Measurements from ENCODE around the gene ELP5. TPM values are rescaled to one million over a fixed set of nuclear protein-coding genes. Genes with fewer than 3 reads are reported as not detected.
A peak's percentile ranks its signal among the peaks of the same experiment; 100 is the strongest.

The ELP5 gene
- total RNA-seq, 1 experiment from 2014 or later = 25.5 TPM

GRCh38 chr17:7262935-7263800 is 11.2 kb downstream of the ELP5 start:
- no peak for DNase-seq (ENCODE audit: low read depth)
- in situ Hi-C loops (cut with HindIII; ENCODE audit: low pct_unique_long_range_greater_than_20kb, low sequenced_read_pairs) = no loop called here

GRCh38 chr17:7263801-7264078 is 11.7 kb downstream of the ELP5 start:
- no peak for DNase-seq (ENCODE audit: low read depth)
- in situ Hi-C loops (cut with HindIII; ENCODE audit: low pct_unique_long_range_greater_than_20kb, low sequenced_read_pairs) = no loop called here

DNA sequence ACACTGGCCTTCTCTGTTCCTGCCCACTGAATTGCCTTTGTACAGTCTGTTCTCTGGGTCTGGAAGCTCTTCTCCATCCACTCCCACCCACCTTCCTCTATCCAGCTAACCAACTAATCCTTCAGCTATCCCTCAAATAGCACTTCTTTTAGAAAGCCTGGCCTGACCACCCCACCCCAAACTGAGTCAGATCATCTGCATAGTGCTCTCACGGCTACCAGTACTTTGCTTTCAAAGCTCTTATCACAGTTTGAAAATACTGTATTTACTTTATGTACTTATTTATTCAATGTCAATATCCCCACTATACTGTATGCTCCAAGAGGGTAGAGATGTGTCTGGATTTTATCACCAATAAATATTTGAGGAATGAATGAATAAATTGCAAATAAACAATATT is 14.8 kb downstream of the ELP5 start:
- no peak for DNase-seq (ENCODE audit: low read depth)

GRCh38 chr17:7279448-7279847 is 27.4 kb downstream of the ELP5 start:
- in situ Hi-C loops (cut with HindIII; ENCODE audit: low pct_unique_long_range_greater_than_20kb, low sequenced_read_pairs) = no loop called here
- no peak for DNase-seq (ENCODE audit: low read depth)

More for the DNA sequence above, 14.8 kb downstream of the ELP5 start:
- in situ Hi-C loops (cut with HindIII; ENCODE audit: low pct_unique_long_range_greater_than_20kb, low sequenced_read_pairs) = no loop called here

DNA sequence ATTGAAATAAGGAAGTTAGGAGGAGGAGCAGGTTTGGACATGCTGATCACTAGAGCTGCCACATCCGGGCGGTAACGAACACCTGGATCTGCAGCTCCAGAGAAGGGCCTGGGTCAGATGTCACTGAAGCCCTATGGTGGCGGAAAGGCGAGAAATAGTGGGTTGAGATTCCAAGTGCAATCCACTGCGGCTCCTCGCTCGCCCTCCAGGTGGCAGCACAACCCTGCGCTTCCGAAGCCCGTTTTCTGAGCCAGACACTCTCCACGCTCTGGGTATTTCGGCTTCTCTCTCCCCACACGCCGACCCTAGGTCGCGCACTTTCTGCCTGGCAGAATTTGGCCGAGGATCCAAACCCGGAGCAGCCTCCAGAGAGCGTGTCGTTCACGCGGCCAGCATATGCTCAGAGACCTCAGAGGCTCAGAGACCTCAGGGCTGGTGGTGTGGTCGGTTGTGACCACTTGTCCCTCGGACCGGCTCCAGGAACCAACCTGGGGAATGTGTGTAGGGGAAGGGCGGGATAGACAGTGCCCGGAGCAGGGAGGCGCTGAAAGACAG is 28.6 kb downstream of the ELP5 start:
- in situ Hi-C loops (cut with HindIII; ENCODE audit: low pct_unique_long_range_greater_than_20kb, low sequenced_read_pairs) = no loop called here
- peak; percentile 73 for DNase-seq (ENCODE audit: low read depth)

- in situ Hi-C loops (cut with HindIII; ENCODE audit: low pct_unique_long_range_greater_than_20kb, low sequenced_read_pairs) = no loop called here
- DNase-seq (ENCODE audit: low read depth) = peak; percentile 95
Observed at GRCh38 chr17:7281074-7281952, 29.3 kb downstream of the ELP5 start, which contains the start of gene SLC2A4. SLC2A4 (plus strand) TSS chr17:7281718; CDS start chr17:7281935, 217 bp downstream.

DNA sequence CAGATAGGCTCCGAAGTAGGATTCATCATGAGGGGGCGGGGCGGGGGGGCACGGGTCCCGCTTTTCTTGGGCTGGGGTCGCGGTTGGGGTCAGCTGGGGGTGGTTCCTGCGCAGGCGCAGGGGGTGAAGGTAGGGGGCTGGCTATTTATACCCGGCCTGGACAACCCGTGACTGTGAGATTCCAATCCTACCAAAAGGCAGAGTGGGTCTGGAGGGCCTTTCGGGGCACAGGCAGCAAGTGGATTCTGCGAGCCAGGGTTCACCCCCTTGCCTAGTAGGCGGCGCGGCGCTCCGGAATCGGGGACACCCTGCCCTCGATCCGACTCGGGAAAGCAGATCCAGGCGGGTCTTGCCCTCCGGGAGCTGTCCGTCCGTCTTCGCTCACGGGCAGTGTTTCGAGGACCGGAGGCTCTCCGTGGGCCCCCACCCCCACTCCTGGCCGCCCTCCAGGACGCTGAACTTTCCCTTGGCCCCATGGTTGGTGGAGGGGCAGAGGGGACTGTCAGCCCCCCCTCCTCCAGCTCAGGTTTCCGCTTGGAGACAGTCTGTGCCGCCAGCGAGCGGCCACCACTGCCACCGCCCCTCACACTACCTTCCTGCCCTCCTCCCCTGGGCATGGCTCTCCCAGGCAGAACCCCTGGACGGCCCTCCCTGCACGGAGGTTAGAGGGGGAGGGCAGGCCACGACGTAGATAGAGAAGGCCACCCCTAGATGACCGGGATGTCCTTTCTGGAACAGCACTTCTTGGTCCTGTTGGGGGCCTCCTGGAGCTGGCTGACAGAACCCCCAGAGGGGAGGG is 30.1 kb downstream of the ELP5 start:
- no peak for DNase-seq (ENCODE audit: low read depth)
- in situ Hi-C loops (cut with HindIII; ENCODE audit: low pct_unique_long_range_greater_than_20kb, low sequenced_read_pairs) = no loop called here

DNA sequence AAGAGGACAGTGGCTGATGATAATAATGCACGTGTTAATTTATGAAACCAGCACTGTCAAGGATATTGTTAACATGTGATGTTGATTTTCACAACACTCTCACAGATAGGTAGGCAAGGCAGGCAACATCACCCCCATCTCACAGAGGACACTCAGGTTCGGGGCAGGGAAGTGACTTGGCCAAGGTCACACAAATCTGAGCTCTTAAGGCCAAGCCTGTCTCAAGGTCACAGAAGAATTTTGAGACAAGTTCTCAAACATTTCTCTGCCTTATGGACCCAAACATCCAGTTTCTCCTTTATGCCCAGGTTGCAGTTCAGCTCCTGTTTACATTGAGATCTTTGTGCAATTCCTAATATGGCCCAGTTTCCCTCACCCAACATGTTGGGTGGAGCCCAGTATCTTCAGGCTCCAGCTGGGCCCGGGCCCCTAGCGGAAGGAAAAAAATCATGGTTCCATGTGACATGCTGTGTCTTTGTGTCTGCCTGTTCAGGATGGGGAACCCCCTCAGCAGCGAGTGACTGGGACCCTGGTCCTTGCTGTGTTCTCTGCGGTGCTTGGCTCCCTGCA is 30.8 kb downstream of the ELP5 start:
- no peak for DNase-seq (ENCODE audit: low read depth)
- in situ Hi-C loops (cut with HindIII; ENCODE audit: low pct_unique_long_range_greater_than_20kb, low sequenced_read_pairs) = no loop called here

- in situ Hi-C loops (cut with HindIII; ENCODE audit: low pct_unique_long_range_greater_than_20kb, low sequenced_read_pairs) = no loop called here
Observed at GRCh38 chr17:7283471-7284216, 31.6 kb downstream of the ELP5 start.

GRCh38 chr17:7284911-7285310 is 32.9 kb downstream of the ELP5 start:
- DNase-seq (ENCODE audit: low read depth) = no peak
- in situ Hi-C loops (cut with HindIII; ENCODE audit: low pct_unique_long_range_greater_than_20kb, low sequenced_read_pairs) = no loop called here

More at GRCh38 chr17:7283471-7284216, 31.6 kb downstream of the ELP5 start:
- no peak for DNase-seq (ENCODE audit: low read depth)

DNA sequence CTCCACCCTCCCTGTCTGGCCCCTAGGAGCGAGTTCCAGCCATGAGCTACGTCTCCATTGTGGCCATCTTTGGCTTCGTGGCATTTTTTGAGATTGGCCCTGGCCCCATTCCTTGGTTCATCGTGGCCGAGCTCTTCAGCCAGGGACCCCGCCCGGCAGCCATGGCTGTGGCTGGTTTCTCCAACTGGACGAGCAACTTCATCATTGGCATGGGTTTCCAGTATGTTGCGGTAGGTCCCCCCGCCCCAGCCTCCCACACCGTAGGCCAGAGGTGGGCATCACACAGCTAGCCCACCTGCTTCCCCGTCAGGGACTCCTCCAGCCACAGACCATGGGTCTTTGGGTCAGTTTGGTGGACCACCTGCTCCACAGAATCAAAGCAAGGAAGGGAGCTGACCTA is 33.7 kb downstream of the ELP5 start:
- in situ Hi-C loops (cut with HindIII; ENCODE audit: low pct_unique_long_range_greater_than_20kb, low sequenced_read_pairs) = no loop called here
- DNase-seq (ENCODE audit: low read depth) = no peak

- in situ Hi-C loops (cut with HindIII; ENCODE audit: low pct_unique_long_range_greater_than_20kb, low sequenced_read_pairs) = no loop called here
- no peak for DNase-seq (ENCODE audit: low read depth)
Observed at GRCh38 chr17:7289256-7290032, 37.4 kb downstream of the ELP5 start.

- in situ Hi-C loops (cut with HindIII; ENCODE audit: low pct_unique_long_range_greater_than_20kb, low sequenced_read_pairs) = no loop called here
- no peak for DNase-seq (ENCODE audit: low read depth)
Observed at GRCh38 chr17:7290166-7290565, 38.2 kb downstream of the ELP5 start.

- in situ Hi-C loops (cut with HindIII; ENCODE audit: low pct_unique_long_range_greater_than_20kb, low sequenced_read_pairs) = no loop called here
- no peak for DNase-seq (ENCODE audit: low read depth)
Observed at GRCh38 chr17:7290685-7291084, 38.7 kb downstream of the ELP5 start.

- in situ Hi-C loops (cut with HindIII; ENCODE audit: low pct_unique_long_range_greater_than_20kb, low sequenced_read_pairs) = no loop called here
- DNase-seq (ENCODE audit: low read depth) = no peak
Observed at GRCh38 chr17:7292194-7292593, 40.2 kb downstream of the ELP5 start.

GRCh38 chr17:7292729-7293128 is 40.7 kb downstream of the ELP5 start:
- DNase-seq (ENCODE audit: low read depth) = no peak
- in situ Hi-C loops (cut with HindIII; ENCODE audit: low pct_unique_long_range_greater_than_20kb, low sequenced_read_pairs) = no loop called here

GRCh38 chr17:7293159-7293558 is 41.1 kb downstream of the ELP5 start:
- in situ Hi-C loops (cut with HindIII; ENCODE audit: low pct_unique_long_range_greater_than_20kb, low sequenced_read_pairs) = no loop called here
- DNase-seq (ENCODE audit: low read depth) = no peak
